GM21526 (cell line): ENCODE measurements around the gene METTL21A.

Experiments used
- ATAC-seq: cut with Tn5 transposase; IDR thresholded peaks from one replicate; pipeline ENCODE4 v1.9.1; 2021; ENCODE audit warnings: moderate library complexity; ENCODE audit not compliant: unreplicated experiment, low FRiP score

Gene METTL21A

GRCh38 chr2:207565736-207566500 is 59.3 kb downstream of the METTL21A start:
- no peak for ATAC-seq
